HG03060 (cell line): ENCODE data around the gene KLHL40.

Source experiments
- ATAC-seq: cut with Tn5 transposase; IDR thresholded peaks from one replicate; pipeline ENCODE4 v1.9.1; 2021; ENCODE audit warnings: low read depth, moderate number of reproducible peaks; ENCODE audit not compliant: unreplicated experiment

The KLHL40 gene

GRCh38 chr3:42656680-42657610, 28.4 kb upstream of the KLHL40 start:
- no peak for ATAC-seq

- ATAC-seq = no peak
Measured at GRCh38 chr3:42657675-42658074, 27.7 kb upstream of the KLHL40 start.

DNA sequence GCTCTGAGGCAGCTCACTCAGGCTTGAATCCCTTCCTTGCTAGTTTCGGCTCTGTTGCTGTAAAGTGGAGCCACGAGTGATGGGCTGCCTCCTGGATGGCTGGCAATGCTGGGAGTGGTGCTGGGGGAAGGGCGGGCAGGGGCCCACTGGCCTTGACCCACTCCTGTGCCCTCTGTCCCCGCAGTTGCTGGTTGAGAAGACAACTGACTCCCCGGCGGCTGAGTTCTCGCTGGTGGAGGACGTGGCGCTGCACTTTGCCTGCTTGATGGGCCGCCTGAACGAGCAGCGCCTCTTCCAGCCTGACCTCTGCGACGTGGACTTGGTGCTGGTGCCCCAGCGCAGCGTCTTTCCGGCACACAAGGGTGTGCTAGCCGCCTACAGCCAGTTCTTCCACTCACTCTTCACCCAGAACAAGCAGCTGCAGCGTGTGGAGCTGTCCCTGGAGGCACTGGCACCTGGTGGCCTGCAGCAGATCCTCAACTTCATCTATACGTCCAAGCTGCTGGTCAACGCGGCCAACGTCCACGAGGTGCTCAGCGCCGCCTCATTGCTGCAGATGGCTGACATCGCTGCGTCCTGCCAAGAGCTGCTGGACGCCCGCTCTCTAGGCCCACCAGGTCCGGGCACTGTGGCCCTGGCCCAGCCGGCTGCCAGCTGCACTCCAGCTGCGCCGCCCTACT, 27.1 kb upstream of the KLHL40 start:
- no peak for ATAC-seq

GRCh38 chr3:42658771-42659390, 26.5 kb upstream of the KLHL40 start:
- ATAC-seq = no peak

DNA sequence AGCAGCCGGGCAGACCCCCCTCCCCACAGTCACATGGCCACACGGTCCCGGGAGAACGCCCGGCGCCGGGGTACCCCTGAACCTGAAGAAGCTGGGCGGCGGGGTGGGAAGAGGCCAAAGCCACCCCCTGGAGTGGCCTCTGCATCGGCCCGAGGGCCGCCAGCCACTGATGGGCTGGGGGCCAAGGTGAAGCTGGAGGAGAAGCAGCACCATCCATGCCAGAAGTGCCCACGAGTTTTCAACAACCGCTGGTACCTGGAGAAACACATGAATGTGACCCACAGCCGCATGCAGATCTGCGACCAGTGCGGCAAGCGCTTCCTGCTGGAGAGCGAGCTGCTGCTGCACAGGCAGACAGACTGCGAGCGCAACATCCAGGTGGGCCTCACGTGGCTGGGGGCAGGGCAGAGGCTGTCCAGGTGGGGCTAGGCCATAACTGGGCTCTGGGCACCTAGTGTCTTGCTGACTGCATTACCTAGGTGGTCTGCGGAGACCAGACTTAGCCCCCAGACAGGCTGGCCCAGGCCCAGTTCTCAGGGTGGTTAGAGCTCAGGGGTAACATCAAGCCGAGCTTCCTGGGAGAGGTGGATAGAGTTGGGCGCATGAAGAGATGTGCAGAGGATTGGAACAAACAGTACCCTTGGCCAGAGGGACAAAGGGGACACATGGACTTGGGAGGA, 25.7 kb upstream of the KLHL40 start:
- no peak for ATAC-seq

DNA sequence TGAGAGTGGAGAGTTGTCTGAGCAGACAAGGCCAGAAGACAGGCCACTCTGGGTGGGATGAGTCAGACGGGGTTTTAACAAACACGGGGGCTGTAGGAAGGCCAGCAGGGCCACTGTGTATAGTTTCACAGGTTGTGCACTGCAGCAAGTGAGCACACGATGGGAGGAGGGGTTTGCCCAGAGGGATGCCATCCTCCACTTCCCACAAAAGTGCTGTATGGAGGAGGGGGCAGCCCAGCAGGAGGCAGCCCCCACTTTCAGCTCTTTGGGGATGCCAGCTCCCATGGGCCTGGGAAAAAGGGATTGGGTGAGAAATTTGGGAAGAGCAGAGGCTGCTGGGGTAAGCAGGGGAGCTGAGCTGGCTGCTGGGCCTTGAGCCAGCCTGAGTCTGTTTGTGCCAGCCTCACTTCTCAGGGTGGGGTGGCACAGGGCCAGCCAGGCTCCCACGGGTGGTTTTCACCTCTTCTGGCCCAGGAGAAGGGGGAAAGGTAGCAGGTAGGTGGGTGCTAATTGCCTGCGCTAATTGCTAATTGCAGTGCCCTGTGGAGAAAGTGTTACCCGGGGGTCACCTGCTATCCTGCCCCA, 25.1 kb upstream of the KLHL40 start:
- ATAC-seq = no peak

DNA sequence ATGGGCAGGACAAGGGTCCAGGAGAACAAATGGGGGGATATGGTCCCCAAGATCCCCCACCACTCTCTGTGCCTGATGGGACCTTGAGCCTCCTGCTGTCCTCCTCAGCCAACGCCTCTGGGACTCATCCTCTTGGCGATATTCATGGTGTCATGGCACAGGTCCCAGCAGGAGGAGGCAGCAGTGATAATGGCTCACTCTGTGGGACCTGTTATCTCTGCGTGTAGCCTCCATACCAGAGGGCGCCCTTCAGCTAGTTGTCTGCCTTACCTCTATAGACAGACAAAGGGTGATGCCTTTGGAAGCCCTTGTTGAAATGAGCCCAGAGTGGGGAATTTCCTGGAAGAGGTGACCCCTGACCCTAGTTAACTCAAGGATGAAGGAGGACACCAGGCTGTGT, 24.4 kb upstream of the KLHL40 start:
- ATAC-seq = no peak

GRCh38 chr3:42661593-42662022, 23.7 kb upstream of the KLHL40 start:
- ATAC-seq = no peak

DNA sequence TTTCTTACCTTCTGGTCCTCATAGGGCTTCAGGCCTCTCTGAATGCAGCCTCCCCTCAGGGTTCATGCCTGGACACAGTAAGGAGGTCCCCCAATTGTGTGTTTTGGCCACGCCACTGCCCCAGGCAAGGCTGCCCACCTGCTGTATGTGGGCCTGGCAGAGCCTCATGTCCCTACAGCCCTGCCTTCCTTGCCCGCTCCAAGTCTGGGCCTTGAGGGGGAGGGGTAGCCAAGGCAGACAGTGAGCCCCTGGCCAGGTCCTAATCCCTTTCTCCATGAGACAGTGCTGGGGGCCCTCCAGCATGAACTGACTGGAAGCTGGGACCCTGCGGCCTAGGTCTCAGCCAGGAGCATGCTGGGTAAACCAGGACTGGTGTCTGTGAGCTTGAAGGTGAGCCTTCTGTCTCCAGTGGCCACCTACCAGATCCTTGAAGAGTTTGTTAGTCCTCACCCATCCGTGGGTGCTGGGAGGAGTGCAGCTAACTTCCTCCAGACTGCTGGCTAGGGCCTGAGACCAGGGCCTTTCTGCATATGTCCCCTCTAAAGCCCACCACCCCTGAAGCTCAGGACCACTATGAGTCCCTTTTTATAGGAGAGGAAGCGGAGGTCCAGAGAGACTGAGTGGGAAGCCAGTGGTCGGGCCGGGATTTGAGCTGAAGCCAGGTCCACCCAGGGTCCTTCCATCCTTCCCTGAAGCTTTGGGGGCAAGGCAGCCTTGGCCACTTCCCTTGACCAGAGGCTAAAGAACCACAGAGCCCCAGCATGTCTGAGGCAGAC, 23.1 kb upstream of the KLHL40 start:
- no peak for ATAC-seq

GRCh38 chr3:42662813-42663535, 22.4 kb upstream of the KLHL40 start:
- no peak for ATAC-seq

GRCh38 chr3:42663581-42664437, 21.5 kb upstream of the KLHL40 start:
- ATAC-seq = no peak

DNA sequence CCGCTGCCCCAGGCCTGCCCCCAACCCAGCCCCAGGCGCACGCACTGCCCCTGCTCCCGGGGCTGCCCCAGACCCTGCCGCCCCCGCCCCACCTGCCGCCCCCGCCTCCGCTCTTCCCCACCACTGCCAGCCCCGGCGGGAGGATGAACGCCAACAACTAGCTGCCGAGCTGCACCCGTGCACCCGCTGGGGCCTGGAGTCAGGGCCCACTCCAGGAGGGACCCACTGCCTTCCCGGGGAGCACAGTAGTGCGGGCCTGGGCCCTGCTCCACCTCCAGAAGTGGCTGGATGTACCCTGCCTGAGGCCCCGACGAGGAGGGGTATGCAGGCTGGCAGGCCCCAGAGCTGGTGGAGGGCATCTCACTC, 20.9 kb upstream of the KLHL40 start:
- ATAC-seq = no peak

DNA sequence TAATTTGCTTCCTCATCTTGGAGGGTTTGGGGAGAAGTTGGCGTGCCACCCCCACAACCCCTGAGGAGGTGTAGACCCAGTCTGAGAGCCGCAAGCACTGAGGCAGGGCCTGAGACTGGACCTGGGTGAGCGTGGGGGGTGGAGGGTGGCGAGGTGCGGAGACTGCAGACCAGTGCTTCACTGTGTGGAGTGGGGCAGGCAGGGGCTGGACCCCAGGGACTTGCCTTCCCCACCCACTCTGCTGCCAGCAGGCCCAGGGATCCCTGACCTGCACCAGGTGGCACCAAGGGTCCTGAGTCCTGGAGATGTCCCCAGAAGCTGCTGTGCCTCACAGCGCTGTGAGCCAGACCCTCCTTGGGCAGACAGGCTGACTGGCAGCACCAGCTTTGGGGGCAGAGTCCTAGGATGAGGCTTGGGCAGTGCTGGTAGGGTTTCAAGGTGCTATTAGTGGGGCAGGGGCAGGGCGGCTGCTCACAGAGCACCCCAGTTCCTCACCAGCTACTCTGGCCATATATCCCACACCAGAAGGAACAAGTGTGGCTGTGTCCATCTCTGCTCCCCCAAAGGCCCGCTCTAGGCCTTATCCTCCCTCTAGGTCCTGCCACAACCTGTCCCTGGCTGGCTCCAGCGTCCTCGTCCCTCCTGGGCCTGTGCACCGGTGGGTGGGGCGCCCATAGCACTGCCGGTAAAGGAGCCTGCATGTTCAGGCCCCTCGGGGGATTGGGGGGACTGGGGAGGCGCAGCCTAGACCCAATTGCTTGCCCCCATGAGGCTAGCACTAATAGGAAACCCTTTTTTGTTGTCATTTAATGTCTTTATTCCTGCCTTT, 20.1 kb upstream of the KLHL40 start:
- ATAC-seq = no peak

DNA sequence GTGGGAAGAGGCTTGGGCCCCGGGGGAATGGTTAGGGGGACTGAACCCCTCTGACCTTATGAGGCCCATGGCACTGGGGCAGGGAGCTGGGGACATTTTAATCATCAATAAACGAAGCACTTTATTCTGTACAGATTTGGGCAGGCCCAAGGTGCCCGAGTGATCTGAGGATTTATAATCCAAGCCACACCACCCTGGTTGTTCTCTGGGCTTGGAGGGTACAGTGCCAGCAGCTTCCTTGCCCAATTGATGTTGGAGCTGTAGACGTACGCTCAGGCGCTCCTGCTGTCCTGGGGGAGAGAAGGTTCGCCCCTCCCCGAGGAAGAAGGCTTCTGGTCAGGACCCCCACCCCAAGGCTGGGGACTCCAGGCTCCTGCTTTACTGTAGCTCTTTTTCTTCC, 19.3 kb upstream of the KLHL40 start:
- no peak for ATAC-seq

- no peak for ATAC-seq
Measured at GRCh38 chr3:42666577-42666998, 18.7 kb upstream of the KLHL40 start.

- ATAC-seq = no peak
Measured at GRCh38 chr3:42667096-42667522, 18.2 kb upstream of the KLHL40 start.
